ENCODE measurements around the gene CXCR3.
A peak's percentile ranks its signal among the peaks of the same experiment; 100 is the strongest.
"Not testable (repeated sequence)": the region's sequence is repeated elsewhere in the genome, so short reads cannot be mapped to it uniquely, and the experiment has no call there.

Gene CXCR3

GRCh38 chrX:71618303-71618721 is at the start of gene CXCR3:
CXCR3 (minus strand) TSS chrX:71618511; CDS start chrX:71618449, 62 bp downstream.
- peak; percentile 63 to 72 (median 68) for DNase-seq (ENCODE audit: low read depth in 3 of 3)

GRCh38 chrX:71667328-71668247 is 49.3 kb upstream of the CXCR3 start, which contains the start of gene LOC101059915:
LOC101059915 (plus strand) TSS chrX:71667546.
- DNase-seq (ENCODE audit: low read depth in 3 of 3), result no peak

- DNase-seq (ENCODE audit: low read depth in 3 of 3), result no peak
These were observed 48.2 kb upstream of the CXCR3 start for GRCh38 chrX:71666240-71667223.

GRCh38 chrX:71665747-71666146 is 47.4 kb upstream of the CXCR3 start:
- DNase-seq (ENCODE audit: low read depth in 3 of 3), result no peak

GRCh38 chrX:71664889-71665491 is 46.7 kb upstream of the CXCR3 start:
- no peak for DNase-seq (ENCODE audit: low read depth in 3 of 3)

- not testable (repeated sequence) for DNase-seq (ENCODE audit: low read depth in 3 of 3)
These were observed 45.9 kb upstream of the CXCR3 start for GRCh38 chrX:71664202-71664601.

- DNase-seq (ENCODE audit: low read depth in 3 of 3), result peak in 2 of 3 donors; percentile 43 to 55
These were observed 44.9 kb upstream of the CXCR3 start for GRCh38 chrX:71663238-71663637.

- not testable (repeated sequence) for DNase-seq (ENCODE audit: low read depth in 3 of 3)
These were observed 44.3 kb upstream of the CXCR3 start for GRCh38 chrX:71662654-71663053.

GRCh38 chrX:71661919-71662318 is 43.6 kb upstream of the CXCR3 start:
- no peak for DNase-seq (ENCODE audit: low read depth in 3 of 3)

GRCh38 chrX:71660562-71661416 is 42.5 kb upstream of the CXCR3 start:
- DNase-seq (ENCODE audit: low read depth in 3 of 3), result no peak

GRCh38 chrX:71659959-71660358 is 41.6 kb upstream of the CXCR3 start:
- DNase-seq (ENCODE audit: low read depth in 3 of 3), result no peak

GRCh38 chrX:71659342-71659741 is 41.0 kb upstream of the CXCR3 start:
- DNase-seq (ENCODE audit: low read depth in 3 of 3), result no peak

GRCh38 chrX:71657267-71657666 is 39.0 kb upstream of the CXCR3 start:
- DNase-seq (ENCODE audit: low read depth in 3 of 3), result no peak

GRCh38 chrX:71653344-71653743 is 35.0 kb upstream of the CXCR3 start:
- no peak for DNase-seq (ENCODE audit: low read depth in 3 of 3)

- peak; percentile 17 to 47 (median 27) for DNase-seq (ENCODE audit: low read depth in 3 of 3)
These were observed 34.1 kb upstream of the CXCR3 start for GRCh38 chrX:71652405-71652804.

GRCh38 chrX:71650333-71650969 is 32.1 kb upstream of the CXCR3 start:
- DNase-seq (ENCODE audit: low read depth in 3 of 3), result no peak

GRCh38 chrX:71644406-71644805 is 26.1 kb upstream of the CXCR3 start:
- not testable (repeated sequence) for DNase-seq (ENCODE audit: low read depth in 3 of 3)

- no peak for DNase-seq (ENCODE audit: low read depth in 3 of 3)
These were observed 21.7 kb upstream of the CXCR3 start for GRCh38 chrX:71640002-71640401.

- DNase-seq (ENCODE audit: low read depth in 3 of 3), result no peak
These were observed 20.1 kb upstream of the CXCR3 start for GRCh38 chrX:71638409-71638808.

GRCh38 chrX:71637848-71638247 is 19.5 kb upstream of the CXCR3 start:
- DNase-seq (ENCODE audit: low read depth in 3 of 3), result no peak
